ENCODE measurements around the gene TMEM94. TPM values are rescaled to one million over a fixed set of nuclear protein-coding genes. Genes with fewer than 3 reads are reported as not detected.

Gene TMEM94
- total RNA-seq, 2 experiments from 2014 or later: 80.3 to 82.1 TPM

Small RNAs within 50 kb of the gene (microRNA-seq; reads per million reads assigned to microRNA genes)
- not detected for gene MIR6785 (ENCODE audit: borderline microRNAs expressed, borderline replicate concordance)

Other genes with a start within 250 kb of the TMEM94 start
- gene GGA3, start 195.0 kb upstream of the TMEM94 start, total RNA-seq: 10 to 100 TPM; 80.2 to 86.1 TPM
- gene MRPS7, start 194.8 kb upstream of the TMEM94 start, total RNA-seq: 10 to 100 TPM; 35.4 to 38.2 TPM
- gene MIF4GD, start 185.4 kb upstream of the TMEM94 start, total RNA-seq: 10 to 100 TPM; 44.4 to 44.6 TPM
- gene SLC25A19, start 167.2 kb upstream of the TMEM94 start, total RNA-seq: 10 to 100 TPM; 27.6 to 30.5 TPM
- 100 to 1,000 TPM; 136 to 150 TPM for gene GRB2, start 51.0 kb upstream of the TMEM94 start, total RNA-seq
- 1 to 10 TPM in 1 of 2 experiments, under 1 TPM in 1; 0.47 to 1.1 TPM for gene CASKIN2, start 58.9 kb downstream of the TMEM94 start, total RNA-seq
- 10 to 100 TPM; 48.8 to 59.2 TPM for gene TSEN54, start 59.9 kb downstream of the TMEM94 start, total RNA-seq
- 10 to 100 TPM; 17.8 to 24.2 TPM for gene LLGL2, start 69.1 kb downstream of the TMEM94 start, total RNA-seq
- gene MYO15B, start 131.2 kb downstream of the TMEM94 start, total RNA-seq: 10 to 100 TPM; 11.0 to 13.4 TPM
- under 1 TPM; 0.10 to 0.12 TPM for gene SMIM5, start 176.8 kb downstream of the TMEM94 start, total RNA-seq
- 10 to 100 TPM; 44.7 to 47.1 TPM for gene RECQL5, start 210.5 kb downstream of the TMEM94 start, total RNA-seq
- 10 to 100 TPM; 97.0 to 97.5 TPM for gene SAP30BP, start 210.7 kb downstream of the TMEM94 start, total RNA-seq

All from activated CD4-positive, alpha-beta T cell treated with anti-CD3 and anti-CD28 coated beads, Interleukin-2, amount 10 ng/mL, durations not matched to agents 7 days and 5 days (primary cell).